Activated T-helper 1 cell treated with anti-CD3 and anti-CD28 coated beads, Interleukin-12 subunit alpha, Interleukin-12 subunit beta, Interleukin-2, Interleukin-4 antibody, amounts not matched to agents 30 ng/mL and 10 ng/mL and 1 ng/mL, durations not matched to agents 14 hours and 24 hours and 36 hours (primary cell): ENCODE measurements around the gene FBXO48. TPM values are rescaled to one million over a fixed set of nuclear protein-coding genes. Genes with fewer than 3 reads are reported as not detected.
"Not testable (repeated sequence)": the region's sequence is repeated elsewhere in the genome, so short reads cannot be mapped to it uniquely, and the experiment has no call there.

Experiments used
- DNase-seq: peaks from one replicate; pipeline ENCODE4 v3.0.0; 2021; ENCODE audit warnings: low spot score
- H3K27ac Mint-ChIP-seq: one replicate; pipeline ENCODE4 v1.8.0; 2021; ENCODE audit warnings: mild to moderate bottlenecking, mixed read lengths
- H3K27me3 Mint-ChIP-seq: one replicate; pipeline ENCODE4 v1.8.0; 2022; ENCODE audit warnings: mild to moderate bottlenecking, moderate library complexity, mixed read lengths; ENCODE audit not compliant: insufficient read depth
- H3K36me3 Mint-ChIP-seq: one replicate; pipeline ENCODE4 v1.8.0; 2021; ENCODE audit warnings: low read depth, mixed read lengths
- H3K4me1 Mint-ChIP-seq: one replicate; pipeline ENCODE4 v1.8.0; 2021; ENCODE audit warnings: low read depth, mixed read lengths
- H3K4me3 Mint-ChIP-seq: one replicate; pipeline ENCODE4 v1.8.0; 2021; ENCODE audit warnings: mild to moderate bottlenecking, moderate library complexity, mixed read lengths
- H3K9me3 Mint-ChIP-seq: one replicate; pipeline ENCODE4 v1.8.0; 2021; ENCODE audit warnings: mixed read lengths
- intact Hi-C: fragments of 100-400 bp; cut with micrococcal nuclease; formaldehyde crosslinking; loops from one replicate; pipeline ENCODE4 v1.15.1; 2024
- total RNA-seq: library from RNA; stranded (reverse); gene quantifications from 2 replicates; pipeline ENCODE4 v1.2.3, GENCODE V29; 2022

The FBXO48 gene
- total RNA-seq, 1 donor from 2014 or later, result 1.4 TPM

GRCh38 chr2:68466361-68466777, 725 bp downstream of the FBXO48 start:
- Mint-ChIP-seq H3K9me3 (no peaks in the 10 kb centered on the region), H3K27ac (peak overlapping the region; percentile 91), H3K27me3 (no peaks in the 10 kb centered on the region), H3K4me3 (peak overlapping the region; percentile 97), H3K4me1 (peaks cover 44% of the 10 kb centered on the region), H3K36me3 (peaks cover 2% of the 10 kb centered on the region)
- intact Hi-C loops, result loop anchor here (2.0 kb wide), 5 partner anchors 52 to 1826 kb away; partner anchors contain the start of genes ARHGAP25, GFPT1 and SNRPG
- DNase-seq, result peak; percentile 57

- peaks cover 44% of the 10 kb centered on the region for H3K4me1 Mint-ChIP-seq
- DNase-seq, result peak; percentile 50
- peaks cover 2% of the 10 kb centered on the region for H3K36me3 Mint-ChIP-seq
- peak overlapping the region; percentile 91 for H3K27ac Mint-ChIP-seq
- intact Hi-C loops, result no loop called here
- H3K4me3 Mint-ChIP-seq, result peak overlapping the region; percentile 97
- H3K27me3 Mint-ChIP-seq, result no peaks in the 10 kb centered on the region
- H3K9me3 Mint-ChIP-seq, result no peaks in the 10 kb centered on the region
Measured at GRCh38 chr2:68465081-68465916, 1.8 kb downstream of the FBXO48 start.

DNA sequence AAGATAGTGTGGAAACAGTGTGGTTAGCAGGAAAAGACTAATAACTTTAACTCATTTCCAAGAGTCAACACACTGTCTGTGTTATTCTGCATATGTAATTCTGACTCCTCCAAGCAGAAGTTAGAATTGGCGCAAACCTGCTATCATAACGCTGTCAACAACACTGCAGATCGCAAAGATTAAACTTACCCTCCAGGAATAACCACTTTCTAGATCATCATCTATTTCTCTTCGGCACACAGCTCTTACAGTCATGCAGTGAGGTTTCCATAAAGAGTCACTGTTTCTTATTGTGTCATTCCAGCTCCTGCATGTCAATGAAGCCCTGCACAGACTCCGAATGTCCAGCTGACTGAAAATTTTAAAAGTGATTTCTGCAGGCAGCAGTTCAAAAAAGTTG, 2.4 kb downstream of the FBXO48 start:
- DNase-seq, result no peak
- Mint-ChIP-seq H3K4me1 (peaks cover 44% of the 10 kb centered on the region), H3K9me3 (no peaks in the 10 kb centered on the region), H3K27me3 (no peaks in the 10 kb centered on the region), H3K4me3 (no peak overlapping the region), H3K27ac (no peak overlapping the region), H3K36me3 (peaks cover 2% of the 10 kb centered on the region)
- intact Hi-C loops, result no loop called here

- Mint-ChIP-seq H3K9me3 (no peaks in the 10 kb centered on the region), H3K27me3 (no peaks in the 10 kb centered on the region), H3K27ac (no peak overlapping the region), H3K36me3 (peaks cover 2% of the 10 kb centered on the region), H3K4me3 (no peak overlapping the region), H3K4me1 (peaks cover 32% of the 10 kb centered on the region)
- intact Hi-C loops, result loop anchor here (1.0 kb wide), 4 partner anchors 132 to 844 kb away; no protein-coding TSS in a partner anchor
- DNase-seq, result no peak
Measured at GRCh38 chr2:68463287-68463877, 3.7 kb downstream of the FBXO48 start.

GRCh38 chr2:68458981-68459380, 8.1 kb downstream of the FBXO48 start:
- Mint-ChIP-seq H3K27me3 (no peaks in the 10 kb centered on the region), H3K9me3 (no peaks in the 10 kb centered on the region), H3K36me3 (no peaks in the 10 kb centered on the region), H3K27ac (no peak overlapping the region), H3K4me3 (no peak overlapping the region), H3K4me1 (peaks cover under 1% of the 10 kb centered on the region)
- DNase-seq, result no peak
- intact Hi-C loops, result no loop called here

- Mint-ChIP-seq H3K27ac (no peak overlapping the region), H3K27me3 (no peaks in the 10 kb centered on the region), H3K4me3 (no peak overlapping the region), H3K36me3 (no peaks in the 10 kb centered on the region), H3K9me3 (no peaks in the 10 kb centered on the region), H3K4me1 (no peaks in the 10 kb centered on the region)
- DNase-seq, result no peak
- intact Hi-C loops, result no loop called here
Measured at GRCh38 chr2:68456198-68456597, 10.9 kb downstream of the FBXO48 start.

GRCh38 chr2:68454719-68455118, 12.4 kb downstream of the FBXO48 start:
- Mint-ChIP-seq H3K4me1 (no peaks in the 10 kb centered on the region), H3K9me3 (no peaks in the 10 kb centered on the region), H3K27ac (no peak overlapping the region), H3K27me3 (no peaks in the 10 kb centered on the region), H3K4me3 (no peak overlapping the region), H3K36me3 (no peaks in the 10 kb centered on the region)
- DNase-seq, result no peak
- intact Hi-C loops, result no loop called here

- H3K4me3 Mint-ChIP-seq, result no peak overlapping the region
- DNase-seq, result no peak
- intact Hi-C loops, result no loop called here
- H3K27ac Mint-ChIP-seq, result no peak overlapping the region
- H3K27me3 Mint-ChIP-seq, result no peaks in the 10 kb centered on the region
- H3K36me3 Mint-ChIP-seq, result no peaks in the 10 kb centered on the region
- H3K9me3 Mint-ChIP-seq, result no peaks in the 10 kb centered on the region
- H3K4me1 Mint-ChIP-seq, result no peaks in the 10 kb centered on the region
Measured at GRCh38 chr2:68453761-68454360, 13.2 kb downstream of the FBXO48 start.

DNA sequence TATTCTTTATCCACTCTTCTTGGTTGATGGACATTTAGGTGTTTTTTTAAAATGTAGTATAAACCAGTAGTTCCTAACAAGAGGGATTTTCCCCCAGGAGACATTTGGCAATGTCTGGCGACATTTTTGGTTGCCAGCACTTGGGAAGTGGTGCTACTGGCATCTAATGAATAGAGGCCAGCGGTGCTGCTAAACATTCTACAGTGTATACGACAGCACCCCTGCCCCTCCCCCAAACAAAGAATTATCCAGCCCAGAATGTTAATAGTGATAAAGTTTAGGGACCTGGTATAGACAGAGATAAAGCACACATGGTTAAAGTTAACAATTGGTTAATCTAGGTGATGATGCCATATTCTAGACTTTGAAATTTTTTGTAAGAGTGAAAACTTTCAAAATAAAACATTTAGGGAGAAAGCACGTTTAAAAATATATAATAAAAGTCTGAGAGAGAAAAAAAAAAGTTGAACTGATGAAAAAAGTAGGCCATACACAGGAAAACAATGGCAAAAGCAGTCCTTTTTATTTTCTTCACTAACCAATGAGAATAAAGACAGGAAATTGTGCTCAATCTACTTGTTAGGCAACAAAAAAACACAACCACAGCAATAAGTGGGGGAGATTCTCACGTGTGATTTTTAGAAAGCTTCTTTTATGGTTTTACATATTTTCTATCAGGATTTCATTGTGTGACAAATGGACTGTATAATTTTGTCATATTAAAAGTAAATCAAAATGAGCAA, 14.8 kb downstream of the FBXO48 start:
- no peaks in the 10 kb centered on the region for H3K9me3 Mint-ChIP-seq
- no peak overlapping the region for H3K27ac Mint-ChIP-seq
- intact Hi-C loops, result no loop called here
- no peak for DNase-seq
- no peak overlapping the region for H3K4me3 Mint-ChIP-seq
- H3K4me1 Mint-ChIP-seq, result no peaks in the 10 kb centered on the region
- no peaks in the 10 kb centered on the region for H3K27me3 Mint-ChIP-seq
- H3K36me3 Mint-ChIP-seq, result no peaks in the 10 kb centered on the region

DNA sequence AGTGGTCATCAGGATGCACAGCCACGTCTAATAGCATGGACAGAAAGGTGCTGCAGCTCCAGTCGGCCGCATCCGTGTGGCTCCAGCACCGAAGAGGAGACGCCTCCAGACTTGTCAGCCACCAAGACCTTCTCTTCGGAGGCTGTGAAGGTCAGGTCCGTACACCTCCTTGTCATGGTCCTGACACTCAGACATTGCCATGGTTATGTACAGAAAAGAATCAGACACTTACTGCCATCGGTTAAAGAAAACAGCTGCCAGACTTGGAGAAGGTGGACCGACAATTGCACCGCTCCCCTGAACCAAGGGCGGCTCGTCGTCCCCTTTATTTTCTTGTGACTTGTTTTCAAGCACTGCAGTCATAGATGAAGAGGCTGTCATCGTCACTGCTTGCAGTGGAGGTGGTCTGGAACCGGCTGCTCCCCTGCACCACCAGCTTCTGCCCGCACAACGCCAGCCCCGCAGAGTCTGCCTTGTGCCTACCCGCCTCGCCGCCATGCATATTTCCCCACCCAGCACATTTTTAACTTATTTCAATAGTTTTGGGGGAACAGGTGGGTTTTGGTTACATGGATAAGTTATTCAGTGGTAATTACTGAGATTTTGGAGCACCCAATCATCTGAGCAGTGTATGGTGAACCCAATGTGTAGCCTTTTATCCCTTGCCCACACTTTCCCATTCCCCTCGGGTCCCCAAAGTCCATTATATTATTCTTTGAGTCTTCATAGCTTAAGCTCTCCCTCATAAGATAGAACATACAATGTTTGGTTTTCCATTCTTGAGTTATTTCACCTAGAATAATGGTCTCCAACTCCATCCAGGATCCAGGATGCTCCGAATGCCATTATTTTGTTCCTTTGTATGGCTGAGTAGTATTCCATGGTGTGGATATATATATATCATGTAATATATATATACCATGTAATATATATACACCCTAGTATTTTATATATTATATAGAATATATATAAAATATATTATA, 18.1 kb downstream of the FBXO48 start:
- Mint-ChIP-seq H3K4me3 (no peak overlapping the region), H3K4me1 (no peaks in the 10 kb centered on the region), H3K27ac (no peak overlapping the region), H3K9me3 (no peaks in the 10 kb centered on the region), H3K36me3 (no peaks in the 10 kb centered on the region), H3K27me3 (peaks cover 8% of the 10 kb centered on the region)
- intact Hi-C loops, result no loop called here
- DNase-seq, result no peak

DNA sequence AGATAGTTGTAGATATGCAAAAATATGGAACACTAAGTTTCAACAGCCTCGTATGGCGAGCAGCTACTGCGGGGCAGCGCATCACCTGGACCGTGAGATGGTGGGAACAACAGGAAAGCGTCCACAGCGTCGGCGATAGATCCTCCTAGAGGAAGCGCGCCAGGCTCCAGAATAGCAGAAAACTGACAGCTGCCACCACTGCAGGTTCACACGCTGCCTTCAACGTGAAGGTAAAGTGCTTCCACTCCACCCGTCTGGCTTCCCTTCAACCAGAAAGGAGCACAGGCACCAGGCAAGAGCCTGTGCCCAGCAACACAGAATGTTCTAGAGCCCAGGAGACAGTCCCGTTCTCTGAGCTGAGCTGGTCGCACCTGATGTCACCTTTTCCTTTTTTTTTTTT, 20.0 kb downstream of the FBXO48 start:
- H3K4me1 Mint-ChIP-seq, result no peaks in the 10 kb centered on the region
- H3K27me3 Mint-ChIP-seq, result peaks cover 8% of the 10 kb centered on the region

GRCh38 chr2:68446425-68446824, 20.7 kb downstream of the FBXO48 start:
- H3K27ac Mint-ChIP-seq, H3K9me3 Mint-ChIP-seq, DNase-seq, H3K4me3 Mint-ChIP-seq, H3K4me1 Mint-ChIP-seq, H3K27me3 Mint-ChIP-seq, H3K36me3 Mint-ChIP-seq, intact Hi-C loops: not testable (repeated sequence)

More for the DNA sequence above, 20.0 kb downstream of the FBXO48 start:
- Mint-ChIP-seq H3K27ac (peak overlapping the region; percentile 5), H3K4me3 (no peak overlapping the region), H3K36me3 (no peaks in the 10 kb centered on the region), H3K9me3 (no peaks in the 10 kb centered on the region)
- no peak for DNase-seq
- intact Hi-C loops, result no loop called here
